GM12801 (cell line): ENCODE measurements around the gene PFKL.

Source experiments
- CTCF ChIP-seq: IDR thresholded peaks from one replicate; pipeline ENCODE4 v1.5.1; 2011; ENCODE audit warnings: control low read depth; ENCODE audit not compliant: insufficient read length; ENCODE audit errors: extremely low read depth

PFKL gene

DNA sequence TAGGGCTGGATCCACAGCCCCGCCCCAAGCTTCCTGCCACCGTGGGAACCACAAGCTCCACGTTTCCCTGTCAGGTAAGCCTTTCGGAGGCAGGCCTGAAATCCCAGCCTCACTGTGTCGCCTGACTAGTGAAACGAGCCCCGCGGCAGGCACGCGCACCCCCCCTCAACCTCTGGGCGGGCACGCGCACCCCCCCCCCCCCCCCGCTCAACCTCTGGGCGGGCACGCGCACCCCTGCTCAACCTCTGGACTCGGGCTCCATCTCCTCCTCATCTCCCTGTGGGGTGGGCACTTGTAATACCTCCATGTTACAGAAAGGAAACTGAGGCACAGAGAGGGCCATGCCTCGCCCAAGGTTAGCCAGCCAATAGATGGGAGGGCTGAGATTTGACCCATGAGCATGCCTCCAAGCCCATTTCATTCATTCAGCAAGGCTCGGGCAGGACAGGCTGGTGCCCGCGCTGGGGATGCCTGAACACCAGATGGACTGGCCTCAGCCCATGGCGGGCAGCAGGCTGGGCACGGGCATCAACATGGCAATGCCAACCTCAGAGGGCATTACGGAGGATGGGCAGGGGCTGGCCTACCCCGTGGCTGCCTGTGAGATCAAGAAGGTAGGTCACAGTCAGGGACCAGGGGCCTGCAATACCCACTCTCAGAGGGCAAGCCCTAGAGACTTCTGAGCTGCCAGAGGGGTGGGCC lies 34.6 kb downstream of the PFKL start:
- TF ChIP-seq CTCF, result no peak

GRCh38 chr21:44335266-44336059 lies 35.6 kb downstream of the PFKL start:
- TF ChIP-seq CTCF, result no peak

DNA sequence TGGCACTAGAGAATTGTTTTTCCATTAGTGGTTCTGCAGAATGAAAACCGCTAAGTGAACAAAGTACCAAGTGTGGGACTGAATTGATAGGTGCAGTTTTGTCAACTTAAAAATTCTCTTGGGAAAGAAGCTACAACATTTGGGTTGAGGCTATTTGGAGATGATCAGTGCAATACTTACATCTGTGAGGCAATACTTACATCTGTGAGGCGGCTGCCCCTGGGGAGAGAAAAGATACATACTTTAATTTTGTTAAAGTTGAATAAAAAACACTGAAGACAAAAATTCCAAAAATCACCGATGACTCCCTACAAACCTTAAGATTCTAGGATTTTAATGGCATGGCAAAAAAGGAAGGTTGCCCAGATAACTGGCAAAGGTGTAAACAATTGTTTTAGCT lies 37.6 kb downstream of the PFKL start:
- TF ChIP-seq CTCF, result no peak

GRCh38 chr21:44337941-44338895 lies 38.4 kb downstream of the PFKL start:
- no peak for TF ChIP-seq CTCF

DNA sequence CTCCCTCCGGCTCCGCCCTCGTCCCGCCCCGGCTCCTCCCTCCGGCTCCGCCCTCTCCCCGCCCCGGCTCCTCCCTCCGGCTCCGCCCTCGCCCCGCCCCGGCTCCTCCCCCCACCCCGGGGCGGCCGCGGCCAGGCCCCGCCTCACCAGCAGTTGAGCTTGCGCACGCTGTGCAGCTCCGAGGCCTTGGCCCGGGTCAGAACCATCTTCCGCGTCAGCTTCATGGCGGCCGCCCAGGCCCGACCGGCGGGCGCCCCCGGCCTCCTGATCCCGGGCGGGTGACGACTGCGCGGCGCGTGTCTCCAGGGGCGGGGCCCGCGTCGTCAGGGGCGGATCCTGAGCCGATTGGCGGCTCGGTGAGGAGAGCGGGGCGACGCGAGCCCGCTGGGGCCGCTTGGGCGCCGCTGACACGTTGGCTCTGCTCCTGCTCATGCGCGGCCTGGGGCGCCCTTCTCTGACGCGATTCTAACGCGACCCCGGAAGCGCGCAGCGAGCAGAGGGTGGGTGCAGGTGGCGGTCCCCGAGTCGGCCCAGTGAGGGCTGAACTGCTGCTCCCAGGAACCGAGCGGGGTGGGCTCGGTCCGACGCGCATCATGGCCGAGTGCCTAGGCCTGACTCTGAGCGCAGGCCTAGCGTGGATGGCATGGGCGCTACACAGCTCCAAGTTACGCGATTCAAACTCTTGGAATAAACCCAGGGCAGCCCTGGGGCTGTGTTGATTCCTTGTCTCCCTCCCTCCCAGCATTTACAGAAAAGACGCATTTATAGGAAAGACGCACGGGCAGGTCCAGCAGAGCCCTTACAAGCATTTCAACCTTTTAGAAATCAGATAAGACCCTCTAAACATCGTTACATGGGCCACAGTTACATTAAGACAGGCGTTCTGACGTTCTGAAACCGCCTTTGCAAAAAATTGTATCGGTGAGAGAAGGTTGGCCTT lies 39.4 kb downstream of the PFKL start, which contains the start of gene CFAP410:
CFAP410 (minus strand) TSS at position 420 of the 940 bp plus-strand sequence; CDS start at position 224, 196 bp downstream.
- no peak for TF ChIP-seq CTCF

DNA sequence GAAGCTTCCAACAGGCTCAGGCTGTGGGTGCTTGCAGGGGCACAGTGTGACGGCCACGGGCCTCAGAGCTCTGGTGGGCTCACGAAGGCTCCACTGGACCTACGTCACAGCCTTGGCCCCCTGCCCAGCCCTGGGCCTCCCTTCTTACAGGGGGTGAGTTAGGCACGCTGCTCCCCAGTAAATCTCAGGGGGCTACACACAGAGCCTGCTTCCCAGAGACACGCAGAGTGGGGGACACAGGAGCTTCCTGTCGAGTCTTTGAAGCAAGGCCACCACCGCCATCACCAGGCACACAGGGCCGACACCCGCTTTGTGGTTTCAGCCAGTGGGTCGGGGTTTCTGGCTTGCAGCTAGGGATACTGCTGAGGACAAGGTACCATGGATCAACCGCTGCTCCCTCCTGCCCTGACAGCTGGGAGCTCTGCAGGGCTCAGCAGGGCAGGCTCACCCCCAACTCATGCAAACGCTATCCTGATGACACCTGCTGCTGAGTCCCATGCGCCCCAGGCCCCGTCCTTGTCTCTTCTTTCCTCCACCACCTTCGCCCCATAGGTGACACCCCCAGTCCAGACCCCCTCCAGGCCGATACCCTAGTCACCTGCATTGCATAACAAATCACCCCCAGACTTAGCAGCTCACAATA lies 44.8 kb downstream of the PFKL start:
- no peak for TF ChIP-seq CTCF
